ENCODE data around the gene EVC. TPM values are rescaled to one million over a fixed set of nuclear protein-coding genes. Genes with fewer than 3 reads are reported as not detected.
A peak's percentile ranks its signal among the peaks of the same experiment; 100 is the strongest.

EVC gene
- total and polyA plus RNA-seq, 2 donors (not counting 1 experiment from before 2014, with no cell fraction given), result 4.9 to 39.0 TPM

DNA sequence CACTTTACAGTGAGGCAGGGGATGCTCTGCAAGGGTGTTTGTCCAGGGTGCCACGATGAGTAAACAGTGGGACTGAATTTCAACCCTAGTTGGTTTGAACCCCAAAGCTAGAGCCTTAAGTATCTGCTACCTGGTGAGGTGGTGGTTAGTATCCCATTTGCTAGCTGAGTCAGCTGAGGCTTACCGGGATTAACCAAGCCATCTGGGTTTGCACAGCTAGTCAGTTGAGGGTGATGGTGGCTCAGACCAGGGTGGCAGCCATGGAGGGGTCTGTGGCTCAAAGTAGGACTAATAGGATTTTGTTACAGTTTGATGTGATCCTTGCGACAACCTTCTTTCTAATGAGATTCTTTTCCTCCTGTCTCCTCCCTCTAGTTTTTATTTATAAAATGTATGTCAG is 1.9 kb downstream of the EVC start:
- no peak for DNase-seq (ENCODE audit: low read depth in 2 of 2)
- Histone ChIP-seq H3K27me3 (ENCODE audit: control insufficient read depth, insufficient read depth, low read length) (no peaks in the 10 kb centered on the region), H3K4me1 (ENCODE audit: control insufficient read depth, extremely low read depth, insufficient read depth, low read length) (peaks cover 11% of the 10 kb centered on the region), H4K20me1 (ENCODE audit: control insufficient read depth, extremely low read depth, insufficient read depth, low read length) (no peaks in the 10 kb centered on the region), H3K9ac (ENCODE audit: insufficient read depth, low read length) (no peak overlapping the region), H3K36me3 (ENCODE audit: control insufficient read depth, insufficient read depth, low read length) (peaks cover 2% of the 10 kb centered on the region), H3K4me2 (ENCODE audit: extremely low read depth, insufficient read depth, low read length) (peak overlapping the region; percentile 74), H2AFZ (ENCODE audit: low read length) (no peak overlapping the region), H3K9me3 (ENCODE audit: control insufficient read depth, insufficient read depth, low read depth, low read length) (no peaks in the 10 kb centered on the region), H3K79me2 (ENCODE audit: control insufficient read depth, insufficient read depth, low read length) (peaks cover 52% of the 10 kb centered on the region), H3K4me3 (replicated peaks in 1 of 4; ENCODE audit: control extremely low read depth in 1 of 4, insufficient read depth in 1 of 4, low read depth in 3 of 4, low read length in 4 of 4) (peak overlapping the region in 2 of 4 experiments; percentile 71 to 76), H3K27ac (ENCODE audit: insufficient read depth, low read length) (no peak overlapping the region)
- no peak for TF ChIP-seq EZH2 (IDR thresholded peaks at IDR 0.05; ENCODE audit: low read length, missing control alignments)
- TF ChIP-seq, protein P1, sequence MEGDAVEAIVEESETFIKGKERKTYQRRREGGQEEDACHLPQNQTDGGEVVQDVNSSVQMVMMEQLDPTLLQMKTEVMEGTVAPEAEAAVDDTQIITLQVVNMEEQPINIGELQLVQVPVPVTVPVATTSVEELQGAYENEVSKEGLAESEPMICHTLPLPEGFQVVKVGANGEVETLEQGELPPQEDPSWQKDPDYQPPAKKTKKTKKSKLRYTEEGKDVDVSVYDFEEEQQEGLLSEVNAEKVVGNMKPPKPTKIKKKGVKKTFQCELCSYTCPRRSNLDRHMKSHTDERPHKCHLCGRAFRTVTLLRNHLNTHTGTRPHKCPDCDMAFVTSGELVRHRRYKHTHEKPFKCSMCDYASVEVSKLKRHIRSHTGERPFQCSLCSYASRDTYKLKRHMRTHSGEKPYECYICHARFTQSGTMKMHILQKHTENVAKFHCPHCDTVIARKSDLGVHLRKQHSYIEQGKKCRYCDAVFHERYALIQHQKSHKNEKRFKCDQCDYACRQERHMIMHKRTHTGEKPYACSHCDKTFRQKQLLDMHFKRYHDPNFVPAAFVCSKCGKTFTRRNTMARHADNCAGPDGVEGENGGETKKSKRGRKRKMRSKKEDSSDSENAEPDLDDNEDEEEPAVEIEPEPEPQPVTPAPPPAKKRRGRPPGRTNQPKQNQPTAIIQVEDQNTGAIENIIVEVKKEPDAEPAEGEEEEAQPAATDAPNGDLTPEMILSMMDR (conservative IDR thresholded peaks at IDR 0.05 in 1 of 2, IDR thresholded peaks at IDR 0.05 in 1 of 2; ENCODE audit: low read depth in 1 of 2, low read length in 2 of 2), result no peak

DNA sequence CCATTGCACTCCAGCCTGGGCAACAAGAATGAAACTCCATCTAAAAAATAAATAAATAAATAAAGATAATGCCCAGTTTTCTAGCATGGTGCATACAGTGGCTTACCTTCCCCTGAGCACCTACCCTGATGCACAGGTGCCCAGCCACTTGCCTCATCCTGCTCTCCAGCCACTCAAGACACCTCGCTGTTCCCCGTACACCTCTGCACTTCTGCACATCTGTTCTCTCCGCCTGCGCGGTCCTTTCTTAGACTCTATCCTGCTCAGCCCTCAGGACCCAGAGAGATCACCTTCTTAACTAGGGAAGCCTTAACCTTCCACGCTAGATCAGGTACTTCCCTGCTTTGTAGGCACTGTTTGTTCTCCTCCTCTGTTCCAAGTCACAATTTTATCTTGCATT is 2.9 kb downstream of the EVC start:
- H4K20me1 ChIP-seq (ENCODE audit: control insufficient read depth, extremely low read depth, insufficient read depth, low read length), result no peaks in the 10 kb centered on the region
- H3K36me3 ChIP-seq (ENCODE audit: control insufficient read depth, insufficient read depth, low read length), result peaks cover 2% of the 10 kb centered on the region
- H3K79me2 ChIP-seq (ENCODE audit: control insufficient read depth, insufficient read depth, low read length), result peaks cover 58% of the 10 kb centered on the region
- DNase-seq (ENCODE audit: low read depth in 2 of 2), result no peak
- H3K27me3 ChIP-seq (ENCODE audit: control insufficient read depth, insufficient read depth, low read length), result no peaks in the 10 kb centered on the region
- H3K27ac ChIP-seq (ENCODE audit: insufficient read depth, low read length), result no peak overlapping the region
- TF ChIP-seq, protein P1 (conservative IDR thresholded peaks at IDR 0.05 in 1 of 2, IDR thresholded peaks at IDR 0.05 in 1 of 2; ENCODE audit: low read depth in 1 of 2, low read length in 2 of 2), result no peak
- TF ChIP-seq EZH2 (IDR thresholded peaks at IDR 0.05; ENCODE audit: low read length, missing control alignments), result no peak
- H3K4me3 ChIP-seq (replicated peaks in 1 of 4; ENCODE audit: control extremely low read depth in 1 of 4, insufficient read depth in 1 of 4, low read depth in 3 of 4, low read length in 4 of 4), result no peak overlapping the region
- no peak overlapping the region for H2AFZ ChIP-seq (ENCODE audit: low read length)
- no peaks in the 10 kb centered on the region for H3K9me3 ChIP-seq (ENCODE audit: control insufficient read depth, insufficient read depth, low read depth, low read length)
- peaks cover 10% of the 10 kb centered on the region for H3K4me1 ChIP-seq (ENCODE audit: control insufficient read depth, extremely low read depth, insufficient read depth, low read length)
- H3K4me2 ChIP-seq (ENCODE audit: extremely low read depth, insufficient read depth, low read length), result no peak overlapping the region
- no peak overlapping the region for H3K9ac ChIP-seq (ENCODE audit: insufficient read depth, low read length)

DNA sequence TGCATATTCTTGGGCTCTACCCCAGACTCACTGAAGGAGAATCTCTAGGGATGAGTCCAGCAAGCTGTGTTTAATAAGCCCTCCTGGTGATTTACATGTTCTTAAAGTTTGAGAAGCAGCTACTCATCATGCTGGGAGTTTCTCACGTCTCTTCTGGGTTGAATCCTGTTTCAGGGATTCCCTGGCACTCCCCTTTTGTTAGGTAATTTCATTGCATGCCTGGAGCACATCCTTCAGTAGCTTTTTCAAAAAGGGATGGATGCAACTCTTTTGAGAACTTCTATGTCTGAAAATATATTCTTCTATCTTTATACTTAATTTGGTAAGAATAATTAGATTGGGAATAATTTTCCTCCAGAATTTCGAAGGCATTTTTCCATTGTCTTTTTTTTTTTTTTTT is 4.4 kb downstream of the EVC start:
- Histone ChIP-seq H3K9ac (ENCODE audit: insufficient read depth, low read length) (no peak overlapping the region), H3K4me3 (replicated peaks in 1 of 4; ENCODE audit: control extremely low read depth in 1 of 4, insufficient read depth in 1 of 4, low read depth in 3 of 4, low read length in 4 of 4) (no peak overlapping the region), H3K79me2 (ENCODE audit: control insufficient read depth, insufficient read depth, low read length) (peaks cover 66% of the 10 kb centered on the region), H3K4me1 (ENCODE audit: control insufficient read depth, extremely low read depth, insufficient read depth, low read length) (peaks cover 11% of the 10 kb centered on the region), H4K20me1 (ENCODE audit: control insufficient read depth, extremely low read depth, insufficient read depth, low read length) (no peaks in the 10 kb centered on the region), H3K27ac (ENCODE audit: insufficient read depth, low read length) (no peak overlapping the region), H2AFZ (ENCODE audit: low read length) (no peak overlapping the region), H3K36me3 (ENCODE audit: control insufficient read depth, insufficient read depth, low read length) (peaks cover 6% of the 10 kb centered on the region), H3K9me3 (ENCODE audit: control insufficient read depth, insufficient read depth, low read depth, low read length) (no peaks in the 10 kb centered on the region), H3K4me2 (ENCODE audit: extremely low read depth, insufficient read depth, low read length) (no peak overlapping the region), H3K27me3 (ENCODE audit: control insufficient read depth, insufficient read depth, low read length) (no peaks in the 10 kb centered on the region)
- no peak for DNase-seq (ENCODE audit: low read depth in 2 of 2)
- TF ChIP-seq, protein P1 (conservative IDR thresholded peaks at IDR 0.05 in 1 of 2, IDR thresholded peaks at IDR 0.05 in 1 of 2; ENCODE audit: low read depth in 1 of 2, low read length in 2 of 2), result no peak
- TF ChIP-seq EZH2 (IDR thresholded peaks at IDR 0.05; ENCODE audit: low read length, missing control alignments), result no peak

Data from fibroblast of lung (primary cell).